SK-N-SH (cell line): ENCODE results near the gene PIK3R3. TPM values are rescaled to one million over a fixed set of nuclear protein-coding genes. Genes with fewer than 3 reads are reported as not detected.

Source experiments
- CTCF ChIA-PET: fragments of 300-600, 350-600 bp; formaldehyde crosslinking; extraction: SDS; loops from one replicate; lab custom pipeline; 2021; lab: Yijun Ruan, JAX
- POLR2A ChIA-PET: fragments of 350-600 bp; sonication (Branson Sonifier 250); formaldehyde crosslinking; extraction: SDS; loops from one replicate; lab custom pipeline; 2020; ENCODE audit warnings: antibody characterized with exemption, inconsistent platforms; lab: Yijun Ruan, JAX
- DNase-seq: peaks from one replicate; pipeline ENCODE4 v3.0.0; 2012
- H2AFZ ChIP-seq: fragments of 200-600 bp; sonication (generic); 2 replicates; pipeline ENCODE4 v1.8.1; 2016; ENCODE audit warnings: antibody characterized with exemption, mild to moderate bottlenecking, low read depth
- H3F3A ChIP-seq: fragments of 200-600 bp; sonication (generic); replicated peaks from 2 replicates; pipeline ENCODE3; 2016; ENCODE audit warnings: antibody characterized with exemption, mild to moderate bottlenecking; ENCODE audit not compliant: insufficient read depth
- H3K27ac ChIP-seq, 2 experiments: fragments of 200-500 bp in 1 of 2; fragments of 200-600 bp in 1 of 2; sonication (Bioruptor generic) in 1 of 2; sonication (generic), shearing (Covaris generic) in 1 of 2; 2 replicates each; pipeline versions ENCODE4 v1.5.1 to v1.6.1; 2014 to 2016; ENCODE audit warnings: low read depth in 2 of 2, inconsistent platforms in 1 of 2, low read length in 1 of 2, mild to moderate bottlenecking in 1 of 2, mixed read lengths in 1 of 2
- H3K27me3 ChIP-seq: fragments of 200-600 bp; sonication (generic), shearing (Covaris generic); 2 replicates; pipeline ENCODE4 v1.6.1; 2016; ENCODE audit warnings: mixed run types; ENCODE audit not compliant: insufficient read depth
- H3K36me3 ChIP-seq, 2 experiments: fragments of 200-500 bp in 1 of 2; fragments of 200-600 bp in 1 of 2; sonication (Bioruptor generic) in 1 of 2; sonication (generic) in 1 of 2; replicated peaks in 1 of 2; 2 replicates each; pipeline versions ENCODE3 to v1.5.1; 2014 to 2016; ENCODE audit warnings: low read length in 1 of 2, mild to moderate bottlenecking in 1 of 2; ENCODE audit not compliant: insufficient read depth in 2 of 2, control insufficient read depth in 1 of 2
- H3K4me1 ChIP-seq, 2 experiments: fragments of 200-500 bp in 1 of 2; fragments of 200-600 bp in 1 of 2; sonication (Bioruptor generic) in 1 of 2; sonication (generic), shearing (Covaris generic) in 1 of 2; 2 replicates each; pipeline versions ENCODE4 v1.5.1 to v1.6.1; 2014 to 2016; ENCODE audit warnings: low read depth in 1 of 2, low read length in 1 of 2, mixed run types in 1 of 2; ENCODE audit not compliant: insufficient read depth in 2 of 2, control insufficient read depth in 1 of 2
- H3K4me2 ChIP-seq: fragments of 200-600 bp; sonication (generic), shearing (Covaris generic); 2 replicates; pipeline ENCODE4 v1.6.1; 2017; ENCODE audit warnings: mixed run types
- H3K4me3 ChIP-seq, 2 experiments: fragments of 200-500 bp in 1 of 2; fragments of 200-600 bp in 1 of 2; sonication (Bioruptor generic) in 1 of 2; sonication (generic), shearing (Covaris generic) in 1 of 2; 2 replicates each; pipeline versions ENCODE4 v1.5.1 to v1.8.1; 2014 to 2016; ENCODE audit warnings: low read depth in 2 of 2, inconsistent platforms in 1 of 2, low read length in 1 of 2, mild to moderate bottlenecking in 1 of 2, mixed read lengths in 1 of 2, moderate library complexity in 1 of 2
- H3K79me2 ChIP-seq: fragments of 200-600 bp; sonication (generic); 2 replicates; pipeline ENCODE4 v1.8.1; 2017; ENCODE audit warnings: mild to moderate bottlenecking; ENCODE audit not compliant: insufficient read depth
- H3K9ac ChIP-seq: fragments of 200-600 bp; sonication (generic); 2 replicates; pipeline ENCODE4 v1.6.1; 2017; ENCODE audit warnings: mixed run types
- H3K9me2 ChIP-seq: fragments of 200-600 bp; sonication (generic); 2 replicates; pipeline ENCODE4 v1.6.1; 2017; ENCODE audit warnings: mixed run types
- H3K9me3 ChIP-seq: fragments of 200-600 bp; sonication (generic); 2 replicates; pipeline ENCODE4 v1.6.1; 2017; ENCODE audit warnings: mixed run types, mild to moderate bottlenecking, moderate library complexity
- H4K20me1 ChIP-seq: fragments of 200-600 bp; sonication (generic); 2 replicates; pipeline ENCODE4 v1.6.1; 2017; ENCODE audit warnings: mild to moderate bottlenecking, mixed run types; ENCODE audit not compliant: insufficient read depth
- CHD2 ChIP-seq: fragments of 150-350 bp; IDR thresholded peaks from 2 replicates; pipeline ENCODE4 v1.6.1; 2018; ENCODE audit warnings: low read length; ENCODE audit not compliant: partially characterized antibody
- FOXM1 ChIP-seq: IDR thresholded peaks from 2 replicates; pipeline ENCODE4 v1.4.0; 2012; ENCODE audit warnings: low read depth, mild to moderate bottlenecking
- MAX ChIP-seq: IDR thresholded peaks from 2 replicates; pipeline ENCODE4 v1.4.0; 2012; ENCODE audit warnings: low read depth
- NFIC ChIP-seq: IDR thresholded peaks from 2 replicates; pipeline ENCODE4 v1.4.0; 2012; ENCODE audit warnings: borderline replicate concordance
- RAD21 ChIP-seq: IDR thresholded peaks from 2 replicates; pipeline ENCODE4 v1.6.1; 2012; ENCODE audit warnings: mild to moderate bottlenecking, low read length
- USF1 ChIP-seq: IDR thresholded peaks from 2 replicates; pipeline ENCODE4 v1.4.0; 2012; ENCODE audit warnings: low read depth, borderline replicate concordance
- YY1 ChIP-seq: IDR thresholded peaks from 2 replicates; pipeline ENCODE4 v1.4.0; 2012; ENCODE audit warnings: low read depth, mild to moderate bottlenecking
- WGBS: methylation state at CpG from one replicate; pipeline ENCODE4 v1.1.6; 2017; ENCODE audit warnings: low lambda C conversion rate; 5-methylcytosine and 5-hydroxymethylcytosine counted together
- polyA plus RNA-seq, 3 experiments: library from polyadenylated mRNA; depleted of rRNA; stranded (reverse); fragments of >200 nt; gene quantifications; 2 replicates each; pipeline ENCODE4 v1.2.3, GENCODE V29; 2012
- small RNA-seq, 7 experiments: library from RNA; depleted of rRNA; stranded (forward); fragments of <200 nt; gene quantifications; one replicate each; pipeline ENCODE3, GENCODE V24; 2012

Gene PIK3R3
- polyA plus RNA-seq, 1 of the 3 experiments (the other 2 are of a cell fraction), result 4.0 TPM

DNA sequence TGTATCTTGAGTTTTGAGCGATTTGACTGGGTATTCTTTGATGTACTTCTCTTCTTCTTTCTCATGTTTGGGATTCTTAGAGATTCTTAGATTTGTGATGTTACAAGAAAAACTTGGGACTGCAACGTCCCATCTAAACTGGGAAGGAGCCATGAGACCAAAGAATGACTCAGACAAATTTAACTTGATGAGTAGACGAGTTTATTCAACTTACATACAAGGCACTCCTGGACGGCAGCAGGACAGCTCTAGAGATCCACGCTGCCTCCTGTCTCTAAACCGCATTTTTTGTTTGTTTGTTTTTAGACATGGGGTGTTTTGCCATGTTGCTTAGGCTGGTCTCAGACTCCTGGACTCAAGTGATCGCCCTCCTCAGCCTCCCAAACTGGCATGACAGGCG lies 137.1 kb downstream of the PIK3R3 start (continued):
- TF ChIP-seq MAX (no peak), CHD2 (no peak), YY1 (no peak), NFIC (no peak), USF1 (no peak)

GRCh38 chr1:45994423-45994822 lies 138.0 kb downstream of the PIK3R3 start:
- no peak overlapping the region for H3K4me2 ChIP-seq
- 98% methylated on average over 6 of the region's 6 CpGs for WGBS

More at GRCh38 chr1:45994423-45994822, 138.0 kb downstream of the PIK3R3 start:
- Histone ChIP-seq H3K27me3 (no peaks in the 10 kb centered on the region), H3K27ac (no peak overlapping the region), H3K36me3 (peaks cover 0 to 17% of the 10 kb centered on the region in 2 experiments), H4K20me1 (no peaks in the 10 kb centered on the region), H3K9me3 (no peaks in the 10 kb centered on the region), H3K4me1 (no peaks in the 10 kb centered on the region), H3K79me2 (peaks cover 17% of the 10 kb centered on the region), H3F3A (no peaks in the 10 kb centered on the region), H3K9ac (no peak overlapping the region), H3K4me3 (no peak overlapping the region), H3K9me2 (no peaks in the 10 kb centered on the region), H2AFZ (no peak overlapping the region)
- ChIA-PET POLR2A (no interaction called here), CTCF (no interaction called here)
- no peak for TF ChIP-seq CHD2
- TF ChIP-seq FOXM1, result no peak
- no peak for TF ChIP-seq YY1
- TF ChIP-seq RAD21, result no peak
- DNase-seq, result no peak

Small RNA genes within 50 kb of the gene (small RNA-seq; reads per million reads assigned to genes)
- gene AL358075.3 (0 reads per million in 7 experiments), gene AL672043.1 (0 reads per million in 7 experiments)

Other genes starting within 250 kb of the PIK3R3 start
- gene TSPAN1, start 42.5 kb upstream of the PIK3R3 start, polyA plus RNA-seq (2012; rRNA removed), result 12.2 and 13.9 TPM in 2 replicates
- not detected in 2 replicates for gene P3R3URF, start 43.9 kb upstream of the PIK3R3 start, polyA plus RNA-seq (2012; rRNA removed)
- gene POMGNT1, start 65.8 kb upstream of the PIK3R3 start, polyA plus RNA-seq (2012; rRNA removed), result 165 and 198 TPM in 2 replicates
- 4.6 and 5.1 TPM in 2 replicates for gene LURAP1, start 70.7 kb upstream of the PIK3R3 start, polyA plus RNA-seq (2012; rRNA removed)
- gene RAD54L, start 115.1 kb upstream of the PIK3R3 start, polyA plus RNA-seq (2012; rRNA removed), result 11.5 and 13.4 TPM in 2 replicates
- 59.3 and 66.0 TPM in 2 replicates for gene LRRC41, start 171.0 kb upstream of the PIK3R3 start, polyA plus RNA-seq (2012; rRNA removed)
- 971 and 1,411 TPM in 2 replicates for gene UQCRH, start 171.1 kb upstream of the PIK3R3 start, polyA plus RNA-seq (2012; rRNA removed)
- gene NSUN4, start 208.2 kb upstream of the PIK3R3 start, polyA plus RNA-seq (2012; rRNA removed), result 14.7 and 18.8 TPM in 2 replicates